Prostate gland (tissue), 2 donors: ENCODE results near the gene IGF1R. TPM values are rescaled to one million over a fixed set of nuclear protein-coding genes. Genes with fewer than 3 reads are reported as not detected.

Experiments used
- DNase-seq: peaks from one replicate; pipeline ENCODE4 v3.0.0-alpha.2; 2019; ENCODE audit warnings: low spot score
- H3K27ac ChIP-seq, 2 donors: fragments of 200-600 bp; sonication (generic); 2 replicates each; pipeline ENCODE4 v1.5.1; 2017 to 2019
- H3K27me3 ChIP-seq: fragments of 200-600 bp; sonication (generic); replicated peaks from 2 replicates; pipeline ENCODE4 v1.5.1; 2019; ENCODE audit not compliant: insufficient read depth
- H3K36me3 ChIP-seq, 2 donors: fragments of 200-600 bp; sonication (generic); 1 replicate in 1 of 2; 2 replicates in 1 of 2; pipeline versions ENCODE4 v1.5.1 to v1.8.1; 2017 to 2019
- H3K4me1 ChIP-seq: fragments of 200-600 bp; sonication (generic); replicated peaks from 2 replicates; pipeline ENCODE4 v1.5.1; 2019
- H3K4me3 ChIP-seq, 2 donors: fragments of 200-600 bp; sonication (generic); 2 replicates each; pipeline ENCODE4 v1.5.1; 2017 to 2019
- H3K9me3 ChIP-seq: fragments of 200-600 bp; sonication (generic); 2 replicates; pipeline ENCODE4 v1.5.1; 2017
- CTCF ChIP-seq, 4 experiments: fragments of 200-600 bp in 2 of 4; fragments of 450-650 bp in 2 of 4; sonication (generic) in 2 of 4; IDR thresholded peaks; 1 replicate in 3 of 4; 2 replicates in 1 of 4; pipeline ENCODE4 v1.5.1; 2016 to 2019; ENCODE audit warnings: antibody characterized with exemption in 4 of 4, mild to moderate bottlenecking in 2 of 4, moderate library complexity in 2 of 4
- POLR2A ChIP-seq: fragments of 450-650 bp; IDR thresholded peaks from one replicate; pipeline ENCODE4 v1.6.1; 2016; ENCODE audit warnings: antibody characterized with exemption, mild to moderate bottlenecking
- POLR2AphosphoS5 ChIP-seq: sonication (generic); formaldehyde crosslinking; IDR thresholded peaks from one replicate; pipeline ENCODE4 v1.6.1; 2017; ENCODE audit warnings: antibody characterized with exemption
- WGBS: methylation state at CpG from one replicate; pipeline ENCODE4 v1.1.5; 2018; 5-methylcytosine and 5-hydroxymethylcytosine counted together
- intact Hi-C: fragments of 100-400 bp; cut with DNase I; formaldehyde crosslinking; loops from one replicate; pipeline ENCODE4 v1.14.2; 2022
- total RNA-seq, 2 donors: library from RNA; depleted of rRNA; stranded (reverse); fragments of >200 nt; gene quantifications; one replicate each; pipeline ENCODE4 v1.1.0, GENCODE V29; 2016

The IGF1R gene
- total RNA-seq, 2 donors from 2014 or later: 190 to 216 TPM

GRCh38 chr15:98874370-98874769 is 226.0 kb downstream of the IGF1R start:
- no peaks in the 10 kb centered on the region for H3K27me3 ChIP-seq
- peaks cover 9% of the 10 kb centered on the region for H3K4me1 ChIP-seq
- no peak overlapping the region for H3K4me3 ChIP-seq
- no peaks in the 10 kb centered on the region for H3K9me3 ChIP-seq
- intact Hi-C loops: no loop called here
- WGBS: 55% methylated on average over 7 of the region's 7 CpGs
- H3K27ac ChIP-seq: peak overlapping the region; percentile 14 to 41
- no peaks in the 10 kb centered on the region for H3K36me3 ChIP-seq
- no peak for DNase-seq
- TF ChIP-seq POLR2A (no peak), CTCF (IDR thresholded peaks at IDR 0.05) (no peak), POLR2AphosphoS5 (no peak)

DNA sequence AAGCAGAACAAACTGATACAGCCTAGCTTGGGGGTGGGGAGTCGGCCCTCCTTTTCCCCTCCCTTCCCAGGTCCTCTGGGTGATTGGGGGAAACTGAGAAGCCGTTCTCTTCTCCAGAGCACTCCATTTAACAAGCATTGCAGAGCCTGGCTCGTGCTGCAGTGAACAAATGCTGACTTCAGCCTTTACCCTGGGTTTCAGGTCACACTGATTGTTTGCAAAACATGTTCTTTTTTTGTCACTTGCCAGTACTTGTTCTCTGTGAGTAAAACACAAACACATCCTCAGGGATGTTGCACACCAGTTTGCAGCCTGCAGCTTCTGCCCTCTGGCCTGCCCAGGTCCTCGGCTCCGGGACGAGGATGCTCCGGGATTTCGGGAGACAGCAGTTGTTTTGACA is 226.4 kb downstream of the IGF1R start:
- peaks cover 9% of the 10 kb centered on the region for H3K4me1 ChIP-seq

GRCh38 chr15:98875309-98875708 is 227.0 kb downstream of the IGF1R start:
- Histone ChIP-seq H3K27me3 (no peaks in the 10 kb centered on the region), H3K4me3 (no peak overlapping the region), H3K36me3 (no peaks in the 10 kb centered on the region), H3K4me1 (peaks cover 9% of the 10 kb centered on the region), H3K9me3 (no peaks in the 10 kb centered on the region), H3K27ac (peak overlapping the region in 1 of 2 donors; percentile 41)
- no peak for DNase-seq
- TF ChIP-seq POLR2A: no peak
- TF ChIP-seq CTCF (IDR thresholded peaks at IDR 0.05): no peak
- TF ChIP-seq POLR2AphosphoS5: no peak
- intact Hi-C loops: no loop called here
- WGBS: 20% methylated on average over 3 of the region's 3 CpGs

More for the DNA sequence above, 226.4 kb downstream of the IGF1R start:
- H3K27me3 ChIP-seq: no peaks in the 10 kb centered on the region
- WGBS: 9% methylated on average over 8 of the region's 8 CpGs
- intact Hi-C loops: no loop called here
- no peak for DNase-seq
- no peak overlapping the region for H3K4me3 ChIP-seq
- H3K36me3 ChIP-seq: no peaks in the 10 kb centered on the region
- H3K27ac ChIP-seq: peak overlapping the region; percentile 14 to 41
- TF ChIP-seq POLR2A (no peak), POLR2AphosphoS5 (peak; percentile 65), CTCF (IDR thresholded peaks at IDR 0.05) (no peak)
- no peaks in the 10 kb centered on the region for H3K9me3 ChIP-seq

DNA sequence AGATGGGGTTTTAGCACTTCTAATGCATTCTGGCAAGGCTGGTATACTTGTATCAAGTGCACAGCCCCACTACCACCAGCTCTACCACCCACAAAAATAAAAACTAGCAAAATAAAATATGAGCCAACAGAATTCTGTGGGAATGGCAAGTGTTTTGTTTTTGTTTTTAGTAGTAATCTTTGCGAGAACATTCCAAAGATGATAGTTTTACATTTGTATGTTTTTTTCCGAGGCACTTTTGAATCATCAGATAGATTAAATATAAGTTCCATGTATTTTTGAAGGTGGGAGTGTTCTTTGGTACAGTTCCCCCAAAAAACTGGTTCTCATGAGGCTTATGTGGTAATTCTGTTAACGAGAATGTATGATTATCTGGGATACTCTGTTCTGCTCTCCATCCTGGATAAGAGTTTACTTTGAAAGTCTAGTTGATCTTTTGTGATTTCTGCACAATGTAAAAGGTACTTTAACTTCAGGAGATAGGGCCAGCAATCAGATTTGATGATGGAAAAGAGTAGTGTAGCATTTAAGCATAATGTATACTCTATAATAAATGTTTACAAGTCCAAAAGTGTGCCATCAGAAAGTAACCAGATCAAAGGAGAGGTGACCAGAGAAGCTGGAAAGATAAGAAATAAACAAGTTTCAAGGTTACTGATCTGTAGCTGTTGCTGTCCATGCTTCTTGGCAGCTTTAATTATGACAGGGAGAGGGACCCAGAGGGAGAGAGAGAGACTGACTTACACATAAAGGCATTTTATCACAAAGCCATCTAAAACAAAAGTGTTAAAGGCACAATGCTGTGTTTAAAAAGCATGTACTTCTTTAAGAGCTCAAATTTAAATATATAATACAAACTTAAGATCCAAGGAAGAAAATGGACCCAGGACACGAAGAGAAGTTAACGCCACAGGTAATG is 228.4 kb downstream of the IGF1R start:
- Histone ChIP-seq H3K9me3 (no peaks in the 10 kb centered on the region), H3K4me1 (peaks cover 9% of the 10 kb centered on the region), H3K27ac (peak overlapping the region; percentile 9 to 30), H3K36me3 (no peaks in the 10 kb centered on the region), H3K27me3 (no peaks in the 10 kb centered on the region), H3K4me3 (no peak overlapping the region)
- no peak for DNase-seq
- TF ChIP-seq POLR2AphosphoS5 (no peak), POLR2A (no peak), CTCF (IDR thresholded peaks at IDR 0.05) (no peak)
- WGBS: 51% methylated on average over 5 of the region's 5 CpGs
- intact Hi-C loops: no loop called here

GRCh38 chr15:98878172-98878571 is 229.8 kb downstream of the IGF1R start:
- H3K27ac ChIP-seq: peak overlapping the region in 1 of 2 donors; percentile 17
- peaks cover 9% of the 10 kb centered on the region for H3K4me1 ChIP-seq
- no peak overlapping the region for H3K4me3 ChIP-seq
- intact Hi-C loops: no loop called here
- 74% methylated on average over 3 of the region's 3 CpGs for WGBS
- no peak for DNase-seq
- no peaks in the 10 kb centered on the region for H3K9me3 ChIP-seq
- H3K36me3 ChIP-seq: no peaks in the 10 kb centered on the region
- TF ChIP-seq CTCF (IDR thresholded peaks at IDR 0.05) (no peak), POLR2AphosphoS5 (peak; percentile 28), POLR2A (no peak)
- H3K27me3 ChIP-seq: no peaks in the 10 kb centered on the region
